Osteoblast (primary cell): ENCODE data around the gene LNX1. TPM values are rescaled to one million over a fixed set of nuclear protein-coding genes. Genes with fewer than 3 reads are reported as not detected.

ENCODE experiments used
- DNase-seq: peaks from one replicate; pipeline ENCODE4 v3.0.0; 2011; ENCODE audit warnings: low spot score, mixed read lengths; ENCODE audit not compliant: insufficient read length; ENCODE audit errors: missing footprints
- H2AFZ ChIP-seq: 2 replicates; pipeline ENCODE4 v1.6.0; 2011; ENCODE audit warnings: mild to moderate bottlenecking, low read length
- H3K27ac ChIP-seq: 2 replicates; pipeline ENCODE4 v1.5.1; 2011; ENCODE audit warnings: mild to moderate bottlenecking, low read depth, low read length, moderate library complexity
- H3K27me3 ChIP-seq: 2 replicates; pipeline ENCODE4 v1.6.0; 2012; ENCODE audit warnings: mild to moderate bottlenecking, control low read depth, inconsistent platforms, low read length, moderate library complexity; ENCODE audit not compliant: insufficient read depth
- H3K36me3 ChIP-seq: 2 replicates; pipeline ENCODE4 v1.5.1; 2011; ENCODE audit warnings: mild to moderate bottlenecking, low read length, control low read depth, moderate library complexity; ENCODE audit not compliant: insufficient read depth
- H3K4me1 ChIP-seq: 2 replicates; pipeline ENCODE4 v1.5.1; 2011; ENCODE audit warnings: mild to moderate bottlenecking, low read length, control low read depth, moderate library complexity; ENCODE audit not compliant: insufficient read depth
- H3K4me2 ChIP-seq: 2 replicates; pipeline ENCODE4 v1.6.0; 2011; ENCODE audit warnings: mild to moderate bottlenecking, low read length; ENCODE audit not compliant: insufficient read depth
- H3K4me3 ChIP-seq: fragments of 200-600 bp; sonication (generic); 3 replicates; pipeline ENCODE4 v1.5.1; 2012; ENCODE audit warnings: mild to moderate bottlenecking, low read length, inconsistent platforms; ENCODE audit not compliant: insufficient read depth
- H3K79me2 ChIP-seq: 2 replicates; pipeline ENCODE4 v1.6.0; 2012; ENCODE audit warnings: mild to moderate bottlenecking, low read length, control low read depth, inconsistent platforms; ENCODE audit not compliant: insufficient read depth
- H3K9me3 ChIP-seq: 2 replicates; pipeline ENCODE4 v1.5.1; 2011; ENCODE audit warnings: low read depth, low read length, control low read depth
- H4K20me1 ChIP-seq: 2 replicates; pipeline ENCODE4 v1.6.0; 2012; ENCODE audit warnings: mild to moderate bottlenecking, low read length, control low read depth; ENCODE audit not compliant: insufficient read depth
- CTCF ChIP-seq: IDR thresholded peaks from 2 replicates; pipeline ENCODE4 v1.5.1; 2011; ENCODE audit warnings: mild to moderate bottlenecking, low read depth, low read length, moderate library complexity; ENCODE audit errors: extremely low read depth
- total RNA-seq: library from RNA; depleted of rRNA; stranded (reverse); fragments of >200 nt; gene quantifications from 2 replicates; pipeline ENCODE4 v1.2.3, GENCODE V29; 2012

The LNX1 gene
- total RNA-seq, 1 donor: 9.8 TPM

- DNase-seq: no peak
- no peak overlapping the region for H3K4me3 ChIP-seq
- H4K20me1 ChIP-seq: no peaks in the 10 kb centered on the region
- H3K27me3 ChIP-seq: no peaks in the 10 kb centered on the region
- no peak overlapping the region for H2AFZ ChIP-seq
- H3K79me2 ChIP-seq: no peaks in the 10 kb centered on the region
- H3K27ac ChIP-seq: no peak overlapping the region
- no peaks in the 10 kb centered on the region for H3K9me3 ChIP-seq
- no peak overlapping the region for H3K4me2 ChIP-seq
- H3K4me1 ChIP-seq: peaks cover 52% of the 10 kb centered on the region
- H3K36me3 ChIP-seq: no peaks in the 10 kb centered on the region
- no peak for TF ChIP-seq CTCF
These were observed 109.7 kb downstream of the LNX1 start for GRCh38 chr4:53481586-53481985.

GRCh38 chr4:53480909-53481308 is 110.4 kb downstream of the LNX1 start:
- H3K4me1 ChIP-seq: peaks cover 58% of the 10 kb centered on the region
- peak overlapping the region; percentile 21 for H3K4me2 ChIP-seq
- peak overlapping the region; percentile 97 for H3K27ac ChIP-seq
- no peaks in the 10 kb centered on the region for H3K79me2 ChIP-seq
- no peak for TF ChIP-seq CTCF
- H3K9me3 ChIP-seq: no peaks in the 10 kb centered on the region
- no peak for DNase-seq
- no peaks in the 10 kb centered on the region for H3K27me3 ChIP-seq
- H3K4me3 ChIP-seq: no peak overlapping the region
- H2AFZ ChIP-seq: no peak overlapping the region
- H4K20me1 ChIP-seq: no peaks in the 10 kb centered on the region
- H3K36me3 ChIP-seq: no peaks in the 10 kb centered on the region

- peak overlapping the region; percentile 97 for H3K27ac ChIP-seq
- H3K4me2 ChIP-seq: peak overlapping the region; percentile 5
- H3K4me1 ChIP-seq: peaks cover 61% of the 10 kb centered on the region
- no peaks in the 10 kb centered on the region for H3K27me3 ChIP-seq
- no peak for TF ChIP-seq CTCF
- H3K9me3 ChIP-seq: no peaks in the 10 kb centered on the region
- H3K4me3 ChIP-seq: no peak overlapping the region
- no peak overlapping the region for H2AFZ ChIP-seq
- no peaks in the 10 kb centered on the region for H4K20me1 ChIP-seq
- H3K79me2 ChIP-seq: no peaks in the 10 kb centered on the region
- DNase-seq: no peak
- no peaks in the 10 kb centered on the region for H3K36me3 ChIP-seq
These were observed 111.4 kb downstream of the LNX1 start for GRCh38 chr4:53479736-53480525.

GRCh38 chr4:53478671-53479456 is 112.4 kb downstream of the LNX1 start:
- no peaks in the 10 kb centered on the region for H3K27me3 ChIP-seq
- DNase-seq: peak; percentile 82
- peaks cover 57% of the 10 kb centered on the region for H3K4me1 ChIP-seq
- H4K20me1 ChIP-seq: no peaks in the 10 kb centered on the region
- H3K4me2 ChIP-seq: peak overlapping the region; percentile 5
- H2AFZ ChIP-seq: no peak overlapping the region
- no peaks in the 10 kb centered on the region for H3K9me3 ChIP-seq
- H3K27ac ChIP-seq: peak overlapping the region; percentile 97
- no peak overlapping the region for H3K4me3 ChIP-seq
- TF ChIP-seq CTCF: no peak
- no peaks in the 10 kb centered on the region for H3K79me2 ChIP-seq
- H3K36me3 ChIP-seq: no peaks in the 10 kb centered on the region
